NCI-H1417 treated with DMSO at 0.1 percent for 48 hours (cell line): Measurements from ENCODE around the gene YAE1.
"Not testable (repeated sequence)": the region's sequence is repeated elsewhere in the genome, so short reads cannot be mapped to it uniquely, and the experiment has no call there.

Experiments
- DNase-seq: peaks from one replicate; lab custom pipeline; 2025; lab: John Stamatoyannopoulos, UW

The YAE1 gene

GRCh38 chr7:39566023-39566921, at the start of gene YAE1:
Gene YAE1 (plus strand): TSS chr7:39566404. CDS start chr7:39566419, 15 bp downstream.
- DNase-seq, result peak; percentile 59

- no peak for DNase-seq
Measured at GRCh38 chr7:39516498-39516897, 49.7 kb upstream of the YAE1 start.

- DNase-seq, result no peak
Measured at GRCh38 chr7:39517240-39517639, 49.0 kb upstream of the YAE1 start.

- no peak for DNase-seq
Measured at GRCh38 chr7:39525926-39526325, 40.3 kb upstream of the YAE1 start.

- no peak for DNase-seq
Measured at GRCh38 chr7:39526666-39527065, 39.5 kb upstream of the YAE1 start.

- no peak for DNase-seq
Measured at GRCh38 chr7:39527296-39527695, 38.9 kb upstream of the YAE1 start.

- no peak for DNase-seq
Measured at GRCh38 chr7:39527951-39528350, 38.3 kb upstream of the YAE1 start.

GRCh38 chr7:39528849-39529248, 37.4 kb upstream of the YAE1 start:
- DNase-seq, result no peak

GRCh38 chr7:39529582-39529981, 36.6 kb upstream of the YAE1 start:
- no peak for DNase-seq

GRCh38 chr7:39530971-39531370, 35.2 kb upstream of the YAE1 start:
- DNase-seq, result no peak

- no peak for DNase-seq
Measured at GRCh38 chr7:39531818-39532217, 34.4 kb upstream of the YAE1 start.

- no peak for DNase-seq
Measured at GRCh38 chr7:39532832-39533231, 33.4 kb upstream of the YAE1 start.

GRCh38 chr7:39534599-39534998, 31.6 kb upstream of the YAE1 start:
- no peak for DNase-seq

- DNase-seq, result no peak
Measured at GRCh38 chr7:39535064-39535463, 31.1 kb upstream of the YAE1 start.

GRCh38 chr7:39535720-39536119, 30.5 kb upstream of the YAE1 start:
- DNase-seq, result no peak

- DNase-seq, result no peak
Measured at GRCh38 chr7:39536951-39537350, 29.3 kb upstream of the YAE1 start.

GRCh38 chr7:39539816-39540215, 26.4 kb upstream of the YAE1 start:
- no peak for DNase-seq

- DNase-seq, result no peak
Measured at GRCh38 chr7:39540320-39540719, 25.9 kb upstream of the YAE1 start.

GRCh38 chr7:39541511-39541910, 24.7 kb upstream of the YAE1 start:
- DNase-seq, result no peak

- not testable (repeated sequence) for DNase-seq
Measured at GRCh38 chr7:39544774-39545173, 21.4 kb upstream of the YAE1 start.

- DNase-seq, result no peak
Measured at GRCh38 chr7:39547336-39547735, 18.9 kb upstream of the YAE1 start.

GRCh38 chr7:39550411-39550810, 15.8 kb upstream of the YAE1 start:
- DNase-seq, result no peak

- no peak for DNase-seq
Measured at GRCh38 chr7:39553436-39553835, 12.8 kb upstream of the YAE1 start.

GRCh38 chr7:39554583-39555165, 11.5 kb upstream of the YAE1 start:
- no peak for DNase-seq
